C4-2B (cell line): Measurements from ENCODE around the gene PDCD10.

Experiments used
- ZFX ChIP-seq: fragments of 450-650 bp; IDR thresholded peaks from 2 replicates; pipeline ENCODE4 v1.6.1; 2017
- TF ChIP-seq, protein P1 (sequence below): fragments of 450-650 bp; conservative IDR thresholded peaks from 2 replicates; pipeline ENCODE4 v1.5.1; 2017; ENCODE audit warnings: mild to moderate bottlenecking

DNA sequence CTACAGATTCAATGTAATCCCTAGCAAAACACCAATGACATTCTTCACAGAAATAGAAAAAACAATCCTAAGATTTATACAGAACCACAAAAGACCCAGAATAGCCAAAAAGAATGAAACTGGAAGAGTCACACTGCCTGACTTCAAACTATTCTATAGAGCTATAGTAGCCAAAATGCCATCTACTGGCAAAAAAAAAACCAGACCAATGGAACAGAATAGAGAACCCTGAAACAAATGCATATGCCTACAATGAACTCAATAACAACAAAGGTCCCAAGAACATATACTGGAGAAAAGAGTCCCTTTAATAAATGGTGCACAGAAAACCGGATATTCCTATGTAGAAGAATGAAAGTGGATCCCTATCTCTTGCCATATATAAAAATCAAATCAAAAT, 19.8 kb downstream of the PDCD10 start:
- TF ChIP-seq, protein P1, sequence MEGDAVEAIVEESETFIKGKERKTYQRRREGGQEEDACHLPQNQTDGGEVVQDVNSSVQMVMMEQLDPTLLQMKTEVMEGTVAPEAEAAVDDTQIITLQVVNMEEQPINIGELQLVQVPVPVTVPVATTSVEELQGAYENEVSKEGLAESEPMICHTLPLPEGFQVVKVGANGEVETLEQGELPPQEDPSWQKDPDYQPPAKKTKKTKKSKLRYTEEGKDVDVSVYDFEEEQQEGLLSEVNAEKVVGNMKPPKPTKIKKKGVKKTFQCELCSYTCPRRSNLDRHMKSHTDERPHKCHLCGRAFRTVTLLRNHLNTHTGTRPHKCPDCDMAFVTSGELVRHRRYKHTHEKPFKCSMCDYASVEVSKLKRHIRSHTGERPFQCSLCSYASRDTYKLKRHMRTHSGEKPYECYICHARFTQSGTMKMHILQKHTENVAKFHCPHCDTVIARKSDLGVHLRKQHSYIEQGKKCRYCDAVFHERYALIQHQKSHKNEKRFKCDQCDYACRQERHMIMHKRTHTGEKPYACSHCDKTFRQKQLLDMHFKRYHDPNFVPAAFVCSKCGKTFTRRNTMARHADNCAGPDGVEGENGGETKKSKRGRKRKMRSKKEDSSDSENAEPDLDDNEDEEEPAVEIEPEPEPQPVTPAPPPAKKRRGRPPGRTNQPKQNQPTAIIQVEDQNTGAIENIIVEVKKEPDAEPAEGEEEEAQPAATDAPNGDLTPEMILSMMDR = no peak; the same call in 1 of the 2 replicates
- no peak for TF ChIP-seq ZFX
